ENCODE results near the gene TSSK3. TPM values are rescaled to one million over a fixed set of nuclear protein-coding genes. Genes with fewer than 3 reads are reported as not detected.

TSSK3 gene
- total and polyA plus RNA-seq, 2 of the 8 experiments (the other 6 are each of a cell fraction or from before 2014, with no cell fraction given): 1.2 TPM

DNA sequence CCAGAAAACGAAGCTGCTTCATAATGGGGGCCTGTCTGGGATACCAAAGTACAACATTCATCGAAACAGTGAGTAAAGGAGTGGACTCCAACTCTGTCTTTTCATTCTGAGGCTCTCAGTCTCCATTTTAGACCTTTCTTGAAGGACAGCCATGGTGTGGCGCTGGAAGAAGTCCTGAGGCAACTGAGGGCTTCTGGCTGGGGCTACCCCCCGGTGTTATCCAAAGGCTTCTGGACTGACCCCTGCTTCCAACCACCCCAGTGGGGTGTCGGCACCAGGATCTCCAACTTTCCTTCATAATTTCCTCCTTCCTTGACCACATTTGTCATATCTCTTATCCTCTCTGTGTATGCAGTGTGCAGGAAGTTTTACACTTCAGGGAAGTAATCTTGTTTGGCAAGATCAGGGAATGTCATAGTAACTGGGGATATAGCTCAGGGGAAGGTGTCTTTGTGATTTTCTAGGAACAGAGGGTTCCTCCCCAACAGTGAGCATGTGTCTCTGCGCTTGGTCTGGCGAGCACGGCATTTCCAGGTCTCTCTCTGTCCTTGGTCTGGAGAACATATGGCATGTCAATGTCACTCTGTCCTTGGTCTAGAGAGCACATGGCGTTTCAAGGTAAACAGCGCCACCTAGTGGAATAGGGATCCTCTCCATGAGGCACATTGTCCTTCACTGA lies 51.3 kb downstream of the TSSK3 start (continued):
- TF ChIP-seq, protein P1, sequence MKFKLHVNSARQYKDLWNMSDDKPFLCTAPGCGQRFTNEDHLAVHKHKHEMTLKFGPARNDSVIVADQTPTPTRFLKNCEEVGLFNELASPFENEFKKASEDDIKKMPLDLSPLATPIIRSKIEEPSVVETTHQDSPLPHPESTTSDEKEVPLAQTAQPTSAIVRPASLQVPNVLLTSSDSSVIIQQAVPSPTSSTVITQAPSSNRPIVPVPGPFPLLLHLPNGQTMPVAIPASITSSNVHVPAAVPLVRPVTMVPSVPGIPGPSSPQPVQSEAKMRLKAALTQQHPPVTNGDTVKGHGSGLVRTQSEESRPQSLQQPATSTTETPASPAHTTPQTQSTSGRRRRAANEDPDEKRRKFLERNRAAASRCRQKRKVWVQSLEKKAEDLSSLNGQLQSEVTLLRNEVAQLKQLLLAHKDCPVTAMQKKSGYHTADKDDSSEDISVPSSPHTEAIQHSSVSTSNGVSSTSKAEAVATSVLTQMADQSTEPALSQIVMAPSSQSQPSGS (IDR thresholded peaks at IDR 0.05; ENCODE audit: low read length): no peak
- TF ChIP-seq RXRA (IDR thresholded peaks at IDR 0.05; ENCODE audit: insufficient read depth, low read depth, low read length) (no peak), ZNF274 (IDR thresholded peaks at IDR 0.05; ENCODE audit: borderline replicate concordance, extremely low read depth, low read length) (no peak), GTF2F1 (IDR thresholded peaks at IDR 0.05; ENCODE audit: borderline replicate concordance, low read depth, low read length) (no peak), TCF12 (IDR thresholded peaks at IDR 0.05; ENCODE audit: low read depth, low read length) (no peak), KDM4A (IDR thresholded peaks at IDR 0.05; ENCODE audit: low read depth, low read length, severe bottlenecking) (no peak), RAD21 (IDR thresholded peaks at IDR 0.05 in 1 of 2, conservative IDR thresholded peaks at IDR 0.05 in 1 of 2; ENCODE audit: low read depth in 2 of 2, low read length in 2 of 2) (peak; percentile 87 to 88), CREB1 (IDR thresholded peaks at IDR 0.05) (no peak), CBX8 (IDR thresholded peaks at IDR 0.05; ENCODE audit: borderline replicate concordance, low read depth, low read length) (no peak), SIN3A (conservative IDR thresholded peaks at IDR 0.05 in 1 of 2, IDR thresholded peaks at IDR 0.05 in 1 of 2; ENCODE audit: low read depth in 1 of 2, low read length in 2 of 2) (peak; percentile 74 to 89; a peak in 3 of 4 replicates), CTCF (IDR thresholded peaks at IDR 0.05; ENCODE audit: control extremely low read depth in 1 of 3, insufficient read depth in 1 of 3, low read depth in 1 of 3, low read length in 3 of 3) (peak; percentile 52 to 88 (median 66)), CHD1 (IDR thresholded peaks at IDR 0.05; ENCODE audit: low read depth, low read length) (no peak)
- TF ChIP-seq, protein P2, sequence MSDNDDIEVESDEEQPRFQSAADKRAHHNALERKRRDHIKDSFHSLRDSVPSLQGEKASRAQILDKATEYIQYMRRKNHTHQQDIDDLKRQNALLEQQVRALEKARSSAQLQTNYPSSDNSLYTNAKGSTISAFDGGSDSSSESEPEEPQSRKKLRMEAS (IDR thresholded peaks at IDR 0.05): peak; percentile 98

All from H1 (cell line).